Measurements from ENCODE around the gene PARD6A.
A peak's percentile ranks its signal among the peaks of the same experiment; 100 is the strongest.

PARD6A gene

DNA sequence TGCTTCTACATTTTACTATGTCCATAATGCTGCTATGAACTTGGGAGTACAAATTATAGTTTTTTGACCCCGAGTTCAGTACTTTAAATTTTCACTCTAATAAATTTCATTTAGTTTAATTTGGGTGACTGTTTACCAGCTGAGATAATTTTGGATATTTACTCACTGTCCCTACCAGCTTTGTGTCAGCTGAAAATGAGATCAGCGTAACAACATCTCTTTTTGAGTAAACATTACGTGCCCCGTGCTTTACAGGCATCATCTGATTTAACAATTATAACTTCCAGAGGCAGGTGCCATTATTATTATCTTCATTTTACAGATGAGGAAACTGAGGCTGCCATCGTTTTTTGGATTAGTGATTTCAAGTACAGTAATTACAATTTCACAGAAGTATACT, 43.4 kb downstream of the PARD6A start:
- Histone ChIP-seq H2BK120ac (ENCODE audit: low read depth, low read length) (no peak overlapping the region), H2BK5ac (ENCODE audit: low read depth, low read length, poor library complexity, severe bottlenecking) (no peak overlapping the region), H3K36me3 (ENCODE audit: control insufficient read depth in 1 of 2, insufficient read depth in 2 of 2, low read depth in 1 of 2, low read length in 2 of 2) (peaks cover 4 to 8% of the 10 kb centered on the region in 2 experiments), H3K27ac (ENCODE audit: low read length, poor library complexity, severe bottlenecking) (no peak overlapping the region), H3K4ac (ENCODE audit: low read depth in 1 of 2, low read length in 2 of 2) (no peak overlapping the region), H3K18ac (ENCODE audit: low read depth in 1 of 2, low read length in 2 of 2) (no peak overlapping the region), H2AFZ (ENCODE audit: low read depth, low read length) (no peak overlapping the region), H3K23ac (ENCODE audit: low read length in 2 of 2) (no peak overlapping the region), H3K4me2 (ENCODE audit: low read length, poor library complexity, severe bottlenecking) (no peak overlapping the region), H3K79me1 (replicated peaks; ENCODE audit: low read length, poor library complexity, severe bottlenecking) (peaks cover 24% of the 10 kb centered on the region), H3K14ac (ENCODE audit: low read length in 2 of 2) (no peak overlapping the region), H2AK5ac (ENCODE audit: low read length, severe bottlenecking) (no peak overlapping the region), H3K4me3 (ENCODE audit: insufficient read depth in 1 of 2, low read depth in 1 of 2, low read length in 2 of 2) (no peak overlapping the region), H3K4me1 (ENCODE audit: control insufficient read depth, insufficient read depth, low read depth, low read length) (no peaks in the 10 kb centered on the region), H2BK15ac (ENCODE audit: low read depth, poor library complexity, severe bottlenecking) (no peak overlapping the region), H2BK12ac (ENCODE audit: low read length in 2 of 2) (no peak overlapping the region), H3K9ac (ENCODE audit: low read length) (no peak overlapping the region), H3K27me3 (ENCODE audit: control insufficient read depth in 1 of 2, insufficient read depth in 1 of 2, low read length in 2 of 2) (no peaks in the 10 kb centered on the region), H4K91ac (ENCODE audit: low read length) (no peak overlapping the region), H4K8ac (ENCODE audit: low read length) (no peak overlapping the region), H3K9me3 (ENCODE audit: control insufficient read depth, low read length) (no peaks in the 10 kb centered on the region)
- 100% methylated on average over 3 of the region's 5 CpGs for WGBS
- DNase-seq, result no peak

DNA sequence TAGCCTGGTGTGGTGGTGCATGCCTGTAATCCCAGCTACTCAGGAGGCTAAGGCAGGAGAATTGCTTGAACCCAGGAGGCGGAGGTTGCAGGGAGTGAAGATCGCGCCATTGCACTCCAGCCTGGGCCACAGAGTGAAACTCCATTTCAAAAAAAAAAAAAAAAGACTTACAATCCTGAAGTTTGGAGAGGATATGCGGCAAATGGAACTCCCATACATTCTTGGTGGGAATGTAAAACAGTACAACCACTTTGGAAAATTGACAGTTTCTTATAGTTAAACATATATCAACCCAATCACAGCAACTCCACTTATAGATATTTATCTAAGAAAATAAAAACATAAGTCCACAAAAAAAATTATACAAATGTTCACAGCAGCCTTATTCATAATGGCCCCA, 46.5 kb downstream of the PARD6A start:
- Histone ChIP-seq H2AK5ac (ENCODE audit: low read length, severe bottlenecking) (no peak overlapping the region), H4K91ac (ENCODE audit: low read length) (no peak overlapping the region), H3K9me3 (ENCODE audit: control insufficient read depth, low read length) (no peaks in the 10 kb centered on the region), H3K36me3 (ENCODE audit: control insufficient read depth in 1 of 2, insufficient read depth in 2 of 2, low read depth in 1 of 2, low read length in 2 of 2) (peaks cover 0 to 4% of the 10 kb centered on the region in 2 experiments), H4K8ac (ENCODE audit: low read length) (no peak overlapping the region), H3K9ac (ENCODE audit: low read length) (no peak overlapping the region), H2BK15ac (ENCODE audit: low read depth, poor library complexity, severe bottlenecking) (no peak overlapping the region), H3K4ac (ENCODE audit: low read depth in 1 of 2, low read length in 2 of 2) (no peak overlapping the region), H3K4me3 (ENCODE audit: insufficient read depth in 1 of 2, low read depth in 1 of 2, low read length in 2 of 2) (no peak overlapping the region), H2AFZ (ENCODE audit: low read depth, low read length) (no peak overlapping the region), H3K27ac (ENCODE audit: low read length, poor library complexity, severe bottlenecking) (no peak overlapping the region), H3K79me1 (replicated peaks; ENCODE audit: low read length, poor library complexity, severe bottlenecking) (peaks cover 16% of the 10 kb centered on the region), H3K4me2 (ENCODE audit: low read length, poor library complexity, severe bottlenecking) (no peak overlapping the region), H3K4me1 (ENCODE audit: control insufficient read depth, insufficient read depth, low read depth, low read length) (no peaks in the 10 kb centered on the region), H2BK120ac (ENCODE audit: low read depth, low read length) (no peak overlapping the region), H3K23ac (ENCODE audit: low read length in 2 of 2) (no peak overlapping the region), H3K18ac (ENCODE audit: low read depth in 1 of 2, low read length in 2 of 2) (no peak overlapping the region), H2BK5ac (ENCODE audit: low read depth, low read length, poor library complexity, severe bottlenecking) (no peak overlapping the region), H3K14ac (ENCODE audit: low read length in 2 of 2) (no peak overlapping the region), H3K27me3 (ENCODE audit: control insufficient read depth in 1 of 2, insufficient read depth in 1 of 2, low read length in 2 of 2) (no peaks in the 10 kb centered on the region), H2BK12ac (ENCODE audit: low read length in 2 of 2) (no peak overlapping the region)
- WGBS, result 100% methylated on average over 3 of the region's 4 CpGs
- no peak for DNase-seq

GRCh38 chr16:67707790-67708189, 47.0 kb downstream of the PARD6A start:
- Histone ChIP-seq H2BK5ac (ENCODE audit: low read depth, low read length, poor library complexity, severe bottlenecking) (no peak overlapping the region), H3K4me2 (ENCODE audit: low read length, poor library complexity, severe bottlenecking) (no peak overlapping the region), H2BK120ac (ENCODE audit: low read depth, low read length) (no peak overlapping the region)

GRCh38 chr16:67708368-67708771, 47.6 kb downstream of the PARD6A start:
- Histone ChIP-seq H3K79me1 (replicated peaks; ENCODE audit: low read length, poor library complexity, severe bottlenecking) (peaks cover 19% of the 10 kb centered on the region), H2AK5ac (ENCODE audit: low read length, severe bottlenecking) (no peak overlapping the region), H4K91ac (ENCODE audit: low read length) (no peak overlapping the region), H3K4ac (ENCODE audit: low read depth in 1 of 2, low read length in 2 of 2) (no peak overlapping the region), H3K23ac (ENCODE audit: low read length in 2 of 2) (peak overlapping the region in 1 of 2 experiments; percentile 48), H3K36me3 (ENCODE audit: control insufficient read depth in 1 of 2, insufficient read depth in 2 of 2, low read depth in 1 of 2, low read length in 2 of 2) (peaks cover 0 to 4% of the 10 kb centered on the region in 2 experiments), H2BK12ac (ENCODE audit: low read length in 2 of 2) (no peak overlapping the region), H3K14ac (ENCODE audit: low read length in 2 of 2) (no peak overlapping the region), H2BK15ac (ENCODE audit: low read depth, poor library complexity, severe bottlenecking) (no peak overlapping the region), H3K4me3 (ENCODE audit: insufficient read depth in 1 of 2, low read depth in 1 of 2, low read length in 2 of 2) (peak overlapping the region in 1 of 2 experiments; percentile 39), H3K4me2 (ENCODE audit: low read length, poor library complexity, severe bottlenecking) (no peak overlapping the region), H2AFZ (ENCODE audit: low read depth, low read length) (no peak overlapping the region), H3K27ac (ENCODE audit: low read length, poor library complexity, severe bottlenecking) (no peak overlapping the region), H2BK5ac (ENCODE audit: low read depth, low read length, poor library complexity, severe bottlenecking) (no peak overlapping the region), H3K27me3 (ENCODE audit: control insufficient read depth in 1 of 2, insufficient read depth in 1 of 2, low read length in 2 of 2) (no peaks in the 10 kb centered on the region), H3K9ac (ENCODE audit: low read length) (no peak overlapping the region), H3K18ac (ENCODE audit: low read depth in 1 of 2, low read length in 2 of 2) (no peak overlapping the region), H2BK120ac (ENCODE audit: low read depth, low read length) (no peak overlapping the region), H4K8ac (ENCODE audit: low read length) (no peak overlapping the region), H3K9me3 (ENCODE audit: control insufficient read depth, low read length) (no peaks in the 10 kb centered on the region), H3K4me1 (ENCODE audit: control insufficient read depth, insufficient read depth, low read depth, low read length) (no peaks in the 10 kb centered on the region)
- no peak for DNase-seq
- WGBS, result 79% methylated on average over 2 of the region's 2 CpGs

More at GRCh38 chr16:67707790-67708189, 47.0 kb downstream of the PARD6A start:
- no peak overlapping the region for H3K9ac ChIP-seq (ENCODE audit: low read length)
- no peak overlapping the region for H2AK5ac ChIP-seq (ENCODE audit: low read length, severe bottlenecking)
- H3K4me1 ChIP-seq (ENCODE audit: control insufficient read depth, insufficient read depth, low read depth, low read length), result no peaks in the 10 kb centered on the region
- H2AFZ ChIP-seq (ENCODE audit: low read depth, low read length), result no peak overlapping the region
- no peak overlapping the region for H2BK12ac ChIP-seq (ENCODE audit: low read length in 2 of 2)
- H4K91ac ChIP-seq (ENCODE audit: low read length), result no peak overlapping the region
- no peak overlapping the region for H2BK15ac ChIP-seq (ENCODE audit: low read depth, poor library complexity, severe bottlenecking)
- no peak for DNase-seq
- WGBS, result 98% methylated on average over 5 of the region's 5 CpGs
- H3K4ac ChIP-seq (ENCODE audit: low read depth in 1 of 2, low read length in 2 of 2), result no peak overlapping the region
- peaks cover 0 to 4% of the 10 kb centered on the region in 2 experiments for H3K36me3 ChIP-seq (ENCODE audit: control insufficient read depth in 1 of 2, insufficient read depth in 2 of 2, low read depth in 1 of 2, low read length in 2 of 2)
- no peak overlapping the region for H3K4me3 ChIP-seq (ENCODE audit: insufficient read depth in 1 of 2, low read depth in 1 of 2, low read length in 2 of 2)
- H3K27me3 ChIP-seq (ENCODE audit: control insufficient read depth in 1 of 2, insufficient read depth in 1 of 2, low read length in 2 of 2), result no peaks in the 10 kb centered on the region
- H4K8ac ChIP-seq (ENCODE audit: low read length), result no peak overlapping the region
- no peak overlapping the region for H3K23ac ChIP-seq (ENCODE audit: low read length in 2 of 2)
- peaks cover 16% of the 10 kb centered on the region for H3K79me1 ChIP-seq (replicated peaks; ENCODE audit: low read length, poor library complexity, severe bottlenecking)
- no peak overlapping the region for H3K14ac ChIP-seq (ENCODE audit: low read length in 2 of 2)
- no peaks in the 10 kb centered on the region for H3K9me3 ChIP-seq (ENCODE audit: control insufficient read depth, low read length)
- H3K18ac ChIP-seq (ENCODE audit: low read depth in 1 of 2, low read length in 2 of 2), result no peak overlapping the region
- no peak overlapping the region for H3K27ac ChIP-seq (ENCODE audit: low read length, poor library complexity, severe bottlenecking)

Measured in mesenchymal stem cell (in vitro differentiated cells and primary cell).